Measurements from ENCODE around the gene DCAF8. TPM values are rescaled to one million over a fixed set of nuclear protein-coding genes. Genes with fewer than 3 reads are reported as not detected.
A peak's percentile ranks its signal among the peaks of the same experiment; 100 is the strongest.

Gene DCAF8
- total RNA-seq, 1 donor from 2014 or later = 88.1 TPM

GRCh38 chr1:160227034-160227433 lies 35.3 kb downstream of the DCAF8 start:
- no peak for DNase-seq (ENCODE audit: low read depth, low spot score)

GRCh38 chr1:160226623-160227022 lies 35.7 kb downstream of the DCAF8 start:
- no peak for DNase-seq (ENCODE audit: low read depth, low spot score)

GRCh38 chr1:160225345-160225744 lies 37.0 kb downstream of the DCAF8 start:
- no peak for DNase-seq (ENCODE audit: low read depth, low spot score)

GRCh38 chr1:160224606-160225005 lies 37.7 kb downstream of the DCAF8 start:
- no peak for DNase-seq (ENCODE audit: low read depth, low spot score)

- DNase-seq (ENCODE audit: low read depth, low spot score) = no peak
Measured at GRCh38 chr1:160222546-160222945, 39.8 kb downstream of the DCAF8 start.

GRCh38 chr1:160221089-160221488 lies 41.3 kb downstream of the DCAF8 start:
- no peak for DNase-seq (ENCODE audit: low read depth, low spot score)

- no peak for DNase-seq (ENCODE audit: low read depth, low spot score)
Measured at GRCh38 chr1:160220301-160220700, 42.0 kb downstream of the DCAF8 start.

GRCh38 chr1:160219062-160219929 lies 43.1 kb downstream of the DCAF8 start:
- DNase-seq (ENCODE audit: low read depth, low spot score) = peak; percentile 44

GRCh38 chr1:160217481-160218051 lies 44.8 kb downstream of the DCAF8 start:
- no peak for DNase-seq (ENCODE audit: low read depth, low spot score)

- no peak for DNase-seq (ENCODE audit: low read depth, low spot score)
Measured at GRCh38 chr1:160216301-160216700, 46.0 kb downstream of the DCAF8 start.

- no peak for DNase-seq (ENCODE audit: low read depth, low spot score)
Measured at GRCh38 chr1:160214481-160215140, 47.7 kb downstream of the DCAF8 start.

GRCh38 chr1:160211046-160211790 lies 51.1 kb downstream of the DCAF8 start:
- DNase-seq (ENCODE audit: low read depth, low spot score) = no peak

GRCh38 chr1:160210561-160210960 lies 51.8 kb downstream of the DCAF8 start:
- DNase-seq (ENCODE audit: low read depth, low spot score) = no peak

GRCh38 chr1:160209321-160210046 lies 52.9 kb downstream of the DCAF8 start:
- no peak for DNase-seq (ENCODE audit: low read depth, low spot score)

GRCh38 chr1:160208557-160209320 lies 53.6 kb downstream of the DCAF8 start:
- no peak for DNase-seq (ENCODE audit: low read depth, low spot score)

GRCh38 chr1:160207771-160208556 lies 54.4 kb downstream of the DCAF8 start:
- no peak for DNase-seq (ENCODE audit: low read depth, low spot score)

- no peak for DNase-seq (ENCODE audit: low read depth, low spot score)
Measured at GRCh38 chr1:160207118-160207650, 55.2 kb downstream of the DCAF8 start.

GRCh38 chr1:160206421-160207117 lies 55.8 kb downstream of the DCAF8 start:
- DNase-seq (ENCODE audit: low read depth, low spot score) = no peak

- no peak for DNase-seq (ENCODE audit: low read depth, low spot score)
Measured at GRCh38 chr1:160206036-160206389, 56.3 kb downstream of the DCAF8 start.
